Measurements from ENCODE around the gene FILIP1L. TPM values are rescaled to one million over a fixed set of nuclear protein-coding genes. Genes with fewer than 3 reads are reported as not detected.

The FILIP1L gene
- total RNA-seq, 1 experiment from 2014 or later = 4.3 TPM

DNA sequence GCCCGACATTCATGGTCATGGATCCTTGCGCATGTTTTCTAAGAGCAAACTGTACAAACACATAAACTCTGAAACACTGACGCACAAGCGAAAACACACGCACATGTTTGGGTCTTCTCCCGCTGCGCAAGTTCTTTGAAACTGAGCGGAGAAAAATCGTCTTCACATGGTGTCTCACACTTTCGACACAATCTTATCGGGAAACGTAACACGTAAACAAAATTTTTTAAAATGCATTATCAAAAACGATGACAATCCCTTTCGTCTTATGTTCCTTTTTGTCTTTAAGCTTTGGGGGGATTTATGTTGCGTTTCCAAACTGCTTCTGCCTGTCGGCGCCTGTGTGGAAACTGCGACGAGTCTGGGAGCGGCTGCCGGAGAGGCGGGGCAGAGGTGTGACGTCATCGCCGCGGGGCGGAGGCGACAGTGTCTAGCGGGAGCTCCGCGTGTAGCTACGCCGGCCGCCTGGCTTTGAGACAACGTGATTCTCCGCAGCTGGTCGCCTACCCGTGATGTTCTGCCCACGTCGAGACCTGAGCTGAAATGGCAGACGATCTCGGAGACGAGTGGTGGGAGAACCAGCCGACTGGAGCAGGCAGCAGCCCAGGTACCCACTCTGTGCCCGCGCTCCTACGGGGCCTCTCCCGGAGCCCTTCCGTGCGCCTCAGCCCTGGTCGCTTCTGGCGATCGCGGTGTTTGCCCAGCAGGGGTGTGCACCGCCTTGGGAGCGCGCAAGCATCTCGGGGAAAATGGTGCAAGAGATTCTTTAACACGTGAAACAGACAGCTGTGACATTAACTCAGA is 296.7 kb downstream of the FILIP1L start, which contains the start of gene CMSS1:
Gene CMSS1, plus strand, starts transcription at position 426 of the 804 bp plus-strand sequence.
- POLR2A ChIA-PET (ENCODE audit: low non-redundant PET) = no interaction called here
- TF ChIP-seq, protein P1, sequence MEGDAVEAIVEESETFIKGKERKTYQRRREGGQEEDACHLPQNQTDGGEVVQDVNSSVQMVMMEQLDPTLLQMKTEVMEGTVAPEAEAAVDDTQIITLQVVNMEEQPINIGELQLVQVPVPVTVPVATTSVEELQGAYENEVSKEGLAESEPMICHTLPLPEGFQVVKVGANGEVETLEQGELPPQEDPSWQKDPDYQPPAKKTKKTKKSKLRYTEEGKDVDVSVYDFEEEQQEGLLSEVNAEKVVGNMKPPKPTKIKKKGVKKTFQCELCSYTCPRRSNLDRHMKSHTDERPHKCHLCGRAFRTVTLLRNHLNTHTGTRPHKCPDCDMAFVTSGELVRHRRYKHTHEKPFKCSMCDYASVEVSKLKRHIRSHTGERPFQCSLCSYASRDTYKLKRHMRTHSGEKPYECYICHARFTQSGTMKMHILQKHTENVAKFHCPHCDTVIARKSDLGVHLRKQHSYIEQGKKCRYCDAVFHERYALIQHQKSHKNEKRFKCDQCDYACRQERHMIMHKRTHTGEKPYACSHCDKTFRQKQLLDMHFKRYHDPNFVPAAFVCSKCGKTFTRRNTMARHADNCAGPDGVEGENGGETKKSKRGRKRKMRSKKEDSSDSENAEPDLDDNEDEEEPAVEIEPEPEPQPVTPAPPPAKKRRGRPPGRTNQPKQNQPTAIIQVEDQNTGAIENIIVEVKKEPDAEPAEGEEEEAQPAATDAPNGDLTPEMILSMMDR (conservative IDR thresholded peaks at IDR 0.05; ENCODE audit: low read depth, low read length) = no peak
- no peak for TF ChIP-seq EZH2 (IDR thresholded peaks at IDR 0.05; ENCODE audit: borderline replicate concordance, low read depth, low read length, poor library complexity, severe bottlenecking)
- peak within 1 kb of the TSS; percentile 67 for H3K4me3 ChIP-seq (ENCODE audit: low read depth, low read length, poor library complexity, severe bottlenecking)
- intact Hi-C loops (cut with micrococcal nuclease; ENCODE audit: unreplicated experiment) = no loop called here
- no peaks in the 10 kb centered on the region for H3K36me3 ChIP-seq (ENCODE audit: insufficient read depth, low read length, poor library complexity, severe bottlenecking)
- H3K9me3 ChIP-seq (ENCODE audit: low read depth, low read length, poor library complexity, severe bottlenecking) = no peaks in the 10 kb centered on the region
- DNase-seq (ENCODE audit: low spot score) = peak; percentile 94
- no peaks in the 10 kb centered on the region for H3K27me3 ChIP-seq (replicated peaks; ENCODE audit: insufficient read depth, low read depth, low read length, poor library complexity)
- CTCF ChIA-PET = interaction anchor here (0.6 to 1.4 kb wide), 2 partner anchors 8 to 11 kb away, joined by 3 to 5 read pairs; no protein-coding TSS in a partner anchor
- H3K27ac ChIP-seq (ENCODE audit: low read depth, low read length, poor library complexity, severe bottlenecking) = peak within 1 kb of the TSS; percentile 97
- H3K4me1 ChIP-seq (ENCODE audit: insufficient read depth, low read length, poor library complexity, severe bottlenecking) = peaks cover 11% of the 10 kb centered on the region
- TSS peak; percentile 60 for BruUV-seq (replicated peaks)

DNA sequence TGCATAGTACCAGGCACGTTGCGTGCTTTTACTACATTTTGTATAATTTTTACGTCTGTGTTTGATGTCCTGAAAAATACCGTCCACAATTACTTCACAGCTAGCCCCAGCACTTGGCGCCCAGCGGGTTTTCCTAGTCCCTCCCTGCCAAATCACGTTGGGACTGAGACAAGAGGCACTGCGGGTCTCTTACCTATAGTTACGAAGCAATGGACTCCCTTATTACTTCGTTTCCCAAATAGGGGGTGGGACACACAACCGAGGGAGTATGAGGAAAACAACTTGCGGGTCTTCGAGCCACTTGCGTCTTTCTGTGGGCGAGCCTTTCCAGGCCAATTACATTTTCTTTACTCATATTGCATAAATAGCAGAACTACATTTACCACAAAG is 297.3 kb downstream of the FILIP1L start:
- intact Hi-C loops (cut with micrococcal nuclease; ENCODE audit: unreplicated experiment) = no loop called here
- POLR2A ChIA-PET (ENCODE audit: low non-redundant PET) = no interaction called here
- Histone ChIP-seq H3K27me3 (replicated peaks; ENCODE audit: insufficient read depth, low read depth, low read length, poor library complexity) (no peaks in the 10 kb centered on the region), H3K4me1 (ENCODE audit: insufficient read depth, low read length, poor library complexity, severe bottlenecking) (peaks cover 11% of the 10 kb centered on the region), H3K27ac (ENCODE audit: low read depth, low read length, poor library complexity, severe bottlenecking) (peak overlapping the region; percentile 97), H3K9me3 (ENCODE audit: low read depth, low read length, poor library complexity, severe bottlenecking) (no peaks in the 10 kb centered on the region), H3K4me3 (ENCODE audit: low read depth, low read length, poor library complexity, severe bottlenecking) (peak overlapping the region; percentile 67), H3K36me3 (ENCODE audit: insufficient read depth, low read length, poor library complexity, severe bottlenecking) (no peaks in the 10 kb centered on the region)
- peak; percentile 54 for DNase-seq (ENCODE audit: low spot score)
- CTCF ChIA-PET = interaction anchor here (0.6 to 1.4 kb wide), 2 partner anchors 8 to 11 kb away, joined by 3 to 5 read pairs; no protein-coding TSS in a partner anchor
- TF ChIP-seq, protein P1 (conservative IDR thresholded peaks at IDR 0.05; ENCODE audit: low read depth, low read length) = no peak
- TF ChIP-seq EZH2 (IDR thresholded peaks at IDR 0.05; ENCODE audit: borderline replicate concordance, low read depth, low read length, poor library complexity, severe bottlenecking) = no peak
- TSS peak; percentile 91 for BruUV-seq (replicated peaks)

DNA sequence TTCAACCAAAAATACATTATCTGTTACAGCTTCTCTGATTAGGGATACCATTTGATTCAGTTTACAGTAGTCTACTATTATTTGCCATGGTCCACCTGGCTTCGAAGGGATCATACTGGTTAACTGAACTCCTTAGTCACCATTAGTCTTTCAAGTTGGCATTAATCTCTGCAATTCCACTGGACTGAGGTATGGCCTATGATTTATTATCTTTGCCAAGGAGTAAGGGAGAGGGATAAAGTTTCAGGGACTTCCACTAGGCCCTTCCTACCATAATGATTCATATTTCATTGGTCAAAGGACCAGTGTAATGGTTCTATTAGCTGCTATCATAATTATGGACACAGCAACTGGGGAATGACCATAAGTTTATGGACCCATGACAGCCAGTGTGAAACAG is 303.9 kb downstream of the FILIP1L start:
- Histone ChIP-seq H3K4me1 (ENCODE audit: insufficient read depth, low read length, poor library complexity, severe bottlenecking) (no peaks in the 10 kb centered on the region), H3K27me3 (replicated peaks; ENCODE audit: insufficient read depth, low read depth, low read length, poor library complexity) (no peaks in the 10 kb centered on the region), H3K9me3 (ENCODE audit: low read depth, low read length, poor library complexity, severe bottlenecking) (peaks cover under 1% of the 10 kb centered on the region), H3K36me3 (ENCODE audit: insufficient read depth, low read length, poor library complexity, severe bottlenecking) (no peaks in the 10 kb centered on the region), H3K27ac (ENCODE audit: low read depth, low read length, poor library complexity, severe bottlenecking) (no peak overlapping the region), H3K4me3 (ENCODE audit: low read depth, low read length, poor library complexity, severe bottlenecking) (no peak overlapping the region)
- no peak for DNase-seq (ENCODE audit: low spot score)
- ChIA-PET POLR2A (ENCODE audit: low non-redundant PET) (no interaction called here), CTCF (no interaction called here)
- intact Hi-C loops (cut with micrococcal nuclease; ENCODE audit: unreplicated experiment) = no loop called here
- BruUV-seq (replicated peaks) = no TSS peak
- TF ChIP-seq, protein P1 (conservative IDR thresholded peaks at IDR 0.05; ENCODE audit: low read depth, low read length) = no peak
- no peak for TF ChIP-seq EZH2 (IDR thresholded peaks at IDR 0.05; ENCODE audit: borderline replicate concordance, low read depth, low read length, poor library complexity, severe bottlenecking)
